ENCODE data around the gene CBLL1.

Gene CBLL1

DNA sequence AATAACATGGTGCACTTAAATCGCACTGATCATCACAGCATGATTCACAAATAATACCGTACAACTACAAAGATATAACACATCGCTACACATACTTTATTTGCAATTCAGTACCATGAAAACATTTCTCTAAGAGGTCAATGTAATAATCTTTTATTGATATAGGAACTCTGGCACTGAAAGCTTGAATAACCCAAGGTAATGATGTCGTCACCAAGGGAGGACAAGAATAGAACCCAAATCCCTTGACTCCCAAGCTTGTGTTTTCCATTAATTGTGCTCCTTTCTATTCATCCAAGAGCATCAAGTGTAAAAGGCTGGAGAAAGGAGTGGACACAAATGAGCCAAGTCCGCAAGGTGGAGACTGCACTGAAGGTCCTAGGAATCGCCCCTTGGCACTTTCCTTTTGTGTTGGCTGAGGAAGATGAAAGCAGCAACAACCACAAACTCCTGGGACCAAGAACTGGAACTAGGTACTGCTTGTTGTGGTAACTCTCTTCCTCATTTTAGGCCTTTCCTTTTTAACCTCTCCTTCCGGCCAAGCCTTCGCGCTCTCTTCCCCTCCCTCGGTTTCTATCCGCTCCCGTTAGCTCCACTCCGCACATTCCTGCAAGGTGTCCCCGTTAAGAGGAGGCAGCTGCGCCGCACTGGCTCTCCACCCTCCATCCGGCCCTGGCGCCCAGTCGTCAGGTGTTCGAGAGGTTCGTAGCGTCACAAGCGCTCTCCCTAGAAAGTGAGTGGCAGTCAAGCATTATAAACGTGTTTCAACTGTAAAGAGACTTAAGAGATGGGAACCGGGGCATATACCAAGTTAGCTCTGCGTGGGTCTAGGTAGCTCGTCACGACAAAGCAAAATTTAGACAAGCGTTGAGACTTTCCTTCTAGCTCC, 1.0 kb upstream of the CBLL1 start:
- no peak for DNase-seq (ENCODE audit: low read depth in 3 of 3)

- no peak for DNase-seq (ENCODE audit: low read depth in 3 of 3)
Observed at GRCh38 chr7:107744345-107744750, 406 bp downstream of the CBLL1 start.

DNA sequence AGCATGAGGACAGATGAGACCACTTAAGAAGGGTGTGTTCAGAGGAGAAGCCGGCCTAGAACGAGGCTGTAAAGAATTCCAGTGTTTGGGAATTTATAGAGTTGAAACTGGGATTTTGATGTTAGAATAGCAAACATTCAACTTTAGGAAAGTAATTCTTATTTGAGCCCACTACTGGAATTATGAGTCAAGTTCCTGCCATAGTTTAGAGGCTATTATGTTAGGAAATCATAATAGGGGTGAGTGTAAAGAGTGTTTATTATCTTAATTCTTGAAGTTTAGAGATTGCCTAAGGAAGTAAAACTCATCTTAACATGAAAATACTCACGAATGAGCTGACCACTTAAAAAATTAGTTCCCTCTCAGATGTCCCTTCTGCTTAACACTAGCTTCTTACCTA, 2.1 kb downstream of the CBLL1 start:
- no peak for DNase-seq (ENCODE audit: low read depth in 3 of 3)

- no peak for DNase-seq (ENCODE audit: low read depth in 3 of 3)
Observed at GRCh38 chr7:107751113-107751512, 7.2 kb downstream of the CBLL1 start.

DNA sequence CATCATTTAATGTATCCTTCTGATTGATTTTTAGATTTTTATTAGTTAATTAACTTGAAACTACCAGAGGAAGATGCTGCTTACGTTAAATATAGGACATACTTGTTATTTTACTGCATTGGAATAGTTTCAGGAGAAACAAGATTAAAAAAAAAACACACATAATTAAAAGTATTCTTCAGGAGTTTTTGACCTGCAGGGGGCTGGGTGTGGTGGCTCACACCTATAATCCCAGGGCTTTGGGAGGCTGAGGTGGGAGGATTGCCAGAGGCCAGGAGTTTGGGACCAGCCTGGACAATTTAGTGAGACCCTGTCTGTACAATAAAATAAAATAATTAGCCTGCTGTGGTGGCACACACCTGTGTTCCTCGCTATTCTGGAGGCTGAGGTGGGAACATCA, 10.7 kb downstream of the CBLL1 start:
- no peak for DNase-seq (ENCODE audit: low read depth in 3 of 3)

DNA sequence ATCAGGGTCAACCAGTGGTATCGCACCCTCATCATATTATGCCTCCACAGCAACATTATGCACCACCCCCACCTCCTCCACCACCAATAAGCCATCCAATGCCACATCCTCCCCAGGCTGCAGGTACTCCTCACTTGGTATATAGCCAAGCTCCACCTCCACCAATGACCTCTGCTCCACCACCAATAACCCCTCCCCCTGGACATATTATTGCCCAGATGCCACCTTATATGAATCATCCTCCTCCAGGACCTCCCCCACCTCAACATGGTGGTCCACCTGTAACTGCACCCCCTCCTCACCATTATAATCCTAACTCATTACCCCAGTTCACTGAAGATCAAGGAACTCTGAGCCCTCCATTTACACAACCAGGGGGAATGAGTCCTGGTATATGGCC, 14.7 kb downstream of the CBLL1 start:
- DNase-seq (ENCODE audit: low read depth in 3 of 3): no peak

GRCh38 chr7:107767391-107767790, 23.4 kb downstream of the CBLL1 start:
- no peak for DNase-seq (ENCODE audit: low read depth in 3 of 3)

- DNase-seq (ENCODE audit: low read depth in 3 of 3): no peak
Observed at GRCh38 chr7:107768263-107768662, 24.3 kb downstream of the CBLL1 start.

GRCh38 chr7:107773027-107773426, 29.1 kb downstream of the CBLL1 start:
- DNase-seq (ENCODE audit: low read depth in 3 of 3): no peak

- no peak for DNase-seq (ENCODE audit: low read depth in 3 of 3)
Observed at GRCh38 chr7:107777702-107778101, 33.8 kb downstream of the CBLL1 start.

GRCh38 chr7:107778283-107778682, 34.3 kb downstream of the CBLL1 start:
- DNase-seq (ENCODE audit: low read depth in 3 of 3): no peak

DNA sequence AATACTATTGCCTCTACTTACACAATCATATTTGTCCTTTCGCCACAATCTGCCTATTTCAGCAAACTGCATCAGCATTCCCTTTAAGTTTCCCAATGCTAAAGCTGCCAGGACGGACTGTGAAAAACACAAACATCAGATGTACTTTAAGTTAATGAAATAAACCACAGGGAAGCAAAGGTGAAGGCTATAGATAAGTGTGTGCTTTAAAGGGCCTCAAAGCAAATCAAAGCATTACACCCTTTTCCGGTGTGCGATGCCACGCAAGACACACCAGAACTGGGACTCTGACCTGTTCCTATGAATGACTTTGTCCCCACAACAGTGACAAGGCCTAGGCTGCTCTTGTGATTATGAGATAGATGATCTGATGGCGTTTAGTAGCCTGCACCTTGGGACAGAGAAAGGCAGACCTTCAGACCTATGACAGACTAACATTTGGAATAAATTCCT, 35.7 kb downstream of the CBLL1 start:
- DNase-seq (ENCODE audit: low read depth in 3 of 3): no peak

DNA sequence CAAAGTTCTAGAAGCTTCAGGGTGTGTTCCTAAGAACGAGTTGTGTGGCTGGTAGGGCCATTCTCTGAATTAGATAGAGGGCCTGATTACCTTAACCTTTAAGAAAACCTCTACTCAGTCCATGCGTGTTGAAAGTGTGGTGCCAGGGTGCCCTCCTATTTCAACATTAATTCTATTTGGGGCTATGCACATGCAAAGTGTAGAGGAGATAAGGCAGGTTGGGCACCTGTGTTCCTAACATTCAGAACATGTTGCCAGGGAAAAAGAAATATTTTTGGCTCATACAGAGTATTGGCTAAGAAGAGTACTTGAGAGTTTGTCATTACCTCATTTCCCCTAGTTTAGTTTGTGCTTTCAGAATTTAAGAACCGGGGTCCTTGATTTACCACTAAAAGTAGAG, 38.4 kb downstream of the CBLL1 start:
- DNase-seq (ENCODE audit: low read depth in 3 of 3): no peak

DNA sequence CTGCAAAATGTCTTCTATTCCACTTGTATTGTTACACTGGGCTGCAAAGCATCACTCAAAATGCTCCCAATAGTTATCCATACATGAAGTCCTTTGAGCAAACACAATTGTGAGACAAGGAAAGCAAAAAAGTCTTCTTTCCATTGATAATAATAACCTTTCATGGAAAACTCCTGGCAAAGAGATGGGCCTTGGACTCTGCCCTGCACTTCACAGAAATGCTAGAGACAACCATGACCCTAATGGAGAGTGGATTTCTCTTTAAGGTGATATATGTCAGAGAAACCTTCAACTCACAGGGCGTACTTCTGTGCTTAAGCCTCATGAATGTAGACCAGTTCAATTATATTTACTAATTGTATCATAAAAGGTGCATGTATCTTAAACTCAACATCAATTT, 39.7 kb downstream of the CBLL1 start:
- no peak for DNase-seq (ENCODE audit: low read depth in 3 of 3)

- no peak for DNase-seq (ENCODE audit: low read depth in 3 of 3)
Observed at GRCh38 chr7:107785170-107785569, 41.2 kb downstream of the CBLL1 start.

DNA sequence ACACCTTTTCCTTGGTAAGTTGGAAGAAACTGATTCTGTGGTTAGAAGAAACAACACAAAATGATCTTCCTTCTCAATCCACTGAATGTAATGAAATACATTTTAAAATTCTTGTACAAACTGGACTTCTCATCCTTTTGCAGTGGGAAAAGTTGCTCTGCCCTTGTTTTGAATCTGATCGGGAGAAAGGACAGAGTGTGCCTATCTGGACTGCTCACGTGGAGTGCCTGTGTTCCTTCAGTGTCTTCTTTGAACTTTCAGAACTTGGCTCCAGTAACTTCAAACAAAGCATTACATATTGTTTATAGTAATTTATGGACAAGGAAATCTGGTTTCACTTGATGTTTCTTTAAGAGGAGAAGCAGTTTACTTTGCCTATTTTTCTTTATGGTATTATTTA, 42.0 kb downstream of the CBLL1 start:
- no peak for DNase-seq (ENCODE audit: low read depth in 3 of 3)

GRCh38 chr7:107788216-107788615, 44.3 kb downstream of the CBLL1 start:
- no peak for DNase-seq (ENCODE audit: low read depth in 3 of 3)

- no peak for DNase-seq (ENCODE audit: low read depth in 3 of 3)
Observed at GRCh38 chr7:107788662-107789061, 44.7 kb downstream of the CBLL1 start.

- DNase-seq (ENCODE audit: low read depth in 3 of 3): no peak
Observed at GRCh38 chr7:107789647-107790046, 45.7 kb downstream of the CBLL1 start.

GRCh38 chr7:107792364-107792763, 48.4 kb downstream of the CBLL1 start:
- DNase-seq (ENCODE audit: low read depth in 3 of 3): no peak

DNA sequence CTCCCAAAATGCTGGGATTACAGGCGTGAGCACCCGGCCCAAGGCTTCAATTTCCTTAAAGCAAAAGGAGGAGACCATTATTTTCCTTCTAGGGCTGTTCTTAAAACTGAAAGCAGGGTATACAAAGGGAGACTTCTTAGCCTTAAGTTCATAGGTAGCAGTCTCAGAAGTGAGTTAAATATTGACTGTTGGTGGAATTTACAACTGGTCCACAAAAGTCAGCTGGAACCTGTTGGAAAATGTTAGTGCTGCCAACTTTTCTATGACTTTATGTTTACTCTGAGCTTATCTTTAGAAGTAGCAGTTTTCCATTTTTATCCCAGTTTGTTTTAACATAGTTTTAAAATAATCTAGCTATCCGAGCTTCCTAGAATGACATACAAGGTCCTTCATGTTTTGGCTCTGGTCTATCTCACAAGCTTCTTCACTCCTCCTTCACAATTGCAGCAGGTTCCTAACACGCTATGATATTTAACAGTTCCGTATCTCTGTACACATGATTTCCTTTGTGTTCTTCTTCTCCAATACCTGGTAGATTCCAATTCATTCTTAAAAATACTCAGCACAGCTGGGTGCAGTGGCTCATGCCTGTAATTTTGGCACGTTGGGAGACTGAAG, 55.8 kb downstream of the CBLL1 start:
- DNase-seq (ENCODE audit: low read depth in 3 of 3): no peak

- no peak for DNase-seq (ENCODE audit: low read depth in 3 of 3)
Observed at GRCh38 chr7:107803009-107803610, 59.2 kb downstream of the CBLL1 start, which contains the start of gene SLC26A3. Gene SLC26A3 (minus strand): TSS chr7:107803223. CDS start chr7:107794509, 8,714 bp downstream.

DNA sequence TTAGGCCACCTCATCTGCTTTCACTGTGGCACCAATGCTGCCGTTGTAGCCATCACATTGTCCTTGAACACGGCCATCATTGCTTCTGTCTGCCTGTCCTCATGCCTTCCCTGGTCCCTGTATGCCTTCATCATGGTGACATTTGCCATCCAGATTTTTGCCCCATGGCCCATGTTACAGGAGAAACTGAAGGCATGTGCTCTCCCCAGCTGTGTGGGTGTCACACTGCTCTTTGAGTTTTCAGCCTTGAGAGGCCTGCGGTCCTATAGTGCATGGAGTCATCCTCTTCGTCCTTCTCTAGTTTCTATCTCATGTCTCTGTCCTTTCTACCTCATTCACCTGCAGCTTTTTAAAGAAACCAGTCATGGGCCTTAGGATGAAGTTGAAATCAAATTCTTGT, 65.2 kb downstream of the CBLL1 start:
- no peak for DNase-seq (ENCODE audit: low read depth in 3 of 3)
